Measurements from ENCODE around the gene ZNF423.

GRCh38 chr16:49825041-49825440 lies 30.9 kb downstream of the ZNF423 start:
- no peak for TF ChIP-seq POLR2AphosphoS5 (IDR thresholded peaks at IDR 0.05; ENCODE audit: low read depth, low read length)
- TF ChIP-seq REST (IDR thresholded peaks at IDR 0.05; ENCODE audit: insufficient read depth in 1 of 2, low read depth in 2 of 2, low read length in 2 of 2): no peak
- no peak for TF ChIP-seq SIN3A (IDR thresholded peaks at IDR 0.05; ENCODE audit: borderline replicate concordance, insufficient read depth, low read length)
- TF ChIP-seq TAF1 (IDR thresholded peaks at IDR 0.05; ENCODE audit: borderline replicate concordance, insufficient read depth, low read length): no peak
- no peak for TF ChIP-seq FOXP2 (optimal IDR thresholded peaks at IDR 0.05; ENCODE audit: borderline replicate concordance, extremely low read depth, extremely low read length, insufficient read depth)

Data from PFSK-1 (cell line).